Activated naive CD8-positive, alpha-beta T cell treated with anti-CD3 and anti-CD28 coated beads for 36 hours (primary cell): Measurements from ENCODE around the gene GSG1. TPM values are rescaled to one million over a fixed set of nuclear protein-coding genes. Genes with fewer than 3 reads are reported as not detected.

ENCODE experiments used
- DNase-seq: peaks from one replicate; pipeline ENCODE4 v3.0.0; 2021
- H3K27ac Mint-ChIP-seq: one replicate; pipeline ENCODE4 v1.8.0; 2022; ENCODE audit warnings: mild to moderate bottlenecking, moderate library complexity, mixed read lengths
- H3K27me3 Mint-ChIP-seq: one replicate; pipeline ENCODE4 v1.8.0; 2022; ENCODE audit warnings: mild to moderate bottlenecking, mixed read lengths
- H3K36me3 Mint-ChIP-seq: one replicate; pipeline ENCODE4 v1.8.0; 2021; ENCODE audit warnings: mild to moderate bottlenecking, mixed read lengths
- H3K4me1 Mint-ChIP-seq: one replicate; pipeline ENCODE4 v1.8.0; 2021; ENCODE audit warnings: mixed read lengths
- H3K4me3 Mint-ChIP-seq: one replicate; pipeline ENCODE4 v1.8.0; 2022; ENCODE audit warnings: mild to moderate bottlenecking, moderate library complexity, mixed read lengths
- H3K9me3 Mint-ChIP-seq: one replicate; pipeline ENCODE4 v1.8.0; 2022; ENCODE audit warnings: mixed read lengths
- total RNA-seq, 2 experiments: library from RNA; stranded (reverse); gene quantifications; one replicate each; pipeline ENCODE4 v1.2.3, GENCODE V29; 2021

The GSG1 gene
- not detected for total RNA-seq

DNA sequence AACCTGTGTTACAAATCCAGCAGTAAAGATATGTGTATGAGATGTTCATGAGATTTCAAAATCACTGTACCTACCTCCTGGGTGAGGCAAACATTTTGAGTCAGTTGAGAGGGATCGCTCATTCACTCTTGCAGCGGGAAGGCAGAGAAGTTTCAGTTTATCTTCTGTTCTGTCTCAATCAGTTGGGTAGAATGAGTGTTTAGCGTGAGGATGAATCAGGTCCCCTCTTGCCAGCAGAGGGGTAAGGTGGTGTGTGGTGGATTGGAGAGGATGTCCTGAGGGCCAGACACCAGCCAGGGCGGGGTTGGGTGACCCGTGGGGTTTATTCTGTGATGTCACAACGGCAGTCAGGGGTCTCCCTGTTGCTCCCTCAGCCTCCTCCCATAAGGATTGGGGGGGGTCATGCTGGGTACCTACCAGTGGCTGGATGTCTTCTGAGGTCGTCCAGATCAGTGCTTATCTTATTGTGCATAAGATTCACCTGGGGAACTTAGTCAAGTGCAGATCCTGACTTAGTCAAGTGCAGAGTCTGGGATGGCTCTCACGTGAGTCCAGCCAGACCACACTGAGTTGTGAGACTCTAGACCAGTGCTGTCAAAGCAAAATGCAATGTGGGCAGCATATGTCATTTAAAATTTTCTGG is at the start of gene GSG1:
Gene GSG1, minus strand, starts transcription at position 277 of the 643 bp plus-strand sequence. Its CDS starts 155 bp downstream, at position 122.
- Mint-ChIP-seq H3K4me3 (no peak within 1 kb of the TSS), H3K4me1 (peaks cover 35% of the 10 kb centered on the region), H3K27me3 (peaks cover under 1% of the 10 kb centered on the region), H3K9me3 (no peaks in the 10 kb centered on the region), H3K36me3 (no peaks in the 10 kb centered on the region), H3K27ac (no peak within 1 kb of the TSS)
- DNase-seq: no peak

DNA sequence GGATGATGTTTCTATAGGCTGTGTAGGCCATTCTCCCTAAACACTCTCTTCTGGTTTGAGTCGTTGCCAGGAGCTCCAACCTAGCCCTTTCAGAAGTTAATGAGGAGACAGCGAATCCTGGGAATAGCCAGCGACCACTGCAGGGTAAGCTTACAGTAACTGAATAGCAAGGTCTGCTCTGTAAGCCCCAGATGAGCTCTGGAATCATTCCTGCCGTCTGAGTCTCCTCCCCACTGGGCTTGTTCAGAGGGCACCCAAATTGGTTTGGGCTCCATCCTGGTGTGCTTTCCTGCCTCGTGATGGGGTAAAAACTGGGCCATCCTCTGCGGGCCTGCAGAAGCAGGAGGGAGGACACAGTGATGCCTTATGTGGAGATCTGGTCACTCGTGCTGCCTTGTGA is 49.7 kb upstream of the GSG1 start:
- Mint-ChIP-seq H3K4me1 (peaks cover 14% of the 10 kb centered on the region), H3K27ac (no peak overlapping the region), H3K9me3 (no peaks in the 10 kb centered on the region), H3K4me3 (no peak overlapping the region), H3K36me3 (no peaks in the 10 kb centered on the region), H3K27me3 (peaks cover 2% of the 10 kb centered on the region)
- no peak for DNase-seq

- peaks cover 14% of the 10 kb centered on the region for H3K4me1 Mint-ChIP-seq
- H3K9me3 Mint-ChIP-seq: no peaks in the 10 kb centered on the region
- DNase-seq: no peak
- no peak overlapping the region for H3K27ac Mint-ChIP-seq
- no peaks in the 10 kb centered on the region for H3K36me3 Mint-ChIP-seq
- H3K27me3 Mint-ChIP-seq: peaks cover 1% of the 10 kb centered on the region
- no peak overlapping the region for H3K4me3 Mint-ChIP-seq
Measured at GRCh38 chr12:13152756-13153155, 49.3 kb upstream of the GSG1 start.

- Mint-ChIP-seq H3K4me1 (peaks cover 14% of the 10 kb centered on the region), H3K27me3 (no peaks in the 10 kb centered on the region), H3K27ac (no peak overlapping the region), H3K4me3 (no peak overlapping the region), H3K36me3 (no peaks in the 10 kb centered on the region), H3K9me3 (no peaks in the 10 kb centered on the region)
- DNase-seq: no peak
Measured at GRCh38 chr12:13152281-13152680, 48.8 kb upstream of the GSG1 start.

DNA sequence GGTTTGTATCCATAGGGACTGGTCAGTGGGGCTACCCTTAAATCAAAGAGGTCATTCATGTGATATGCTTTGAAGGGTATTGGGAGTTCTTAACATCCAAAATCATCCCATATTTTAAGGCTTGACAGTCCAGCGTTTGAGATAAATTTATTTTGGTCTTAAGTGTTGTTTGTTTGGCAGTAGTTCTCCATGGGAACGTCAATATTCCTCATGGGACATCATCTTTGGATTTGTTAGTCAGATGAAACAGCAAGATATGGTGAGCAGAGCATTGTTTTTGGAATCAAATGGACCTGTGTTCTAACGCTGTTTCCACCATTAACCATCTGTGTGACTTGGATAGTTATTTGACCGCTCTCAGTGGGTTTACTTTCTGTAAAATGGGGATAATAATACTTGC is 45.9 kb upstream of the GSG1 start:
- H3K9me3 Mint-ChIP-seq: no peaks in the 10 kb centered on the region
- no peak for DNase-seq
- peaks cover 18% of the 10 kb centered on the region for H3K4me1 Mint-ChIP-seq
- H3K4me3 Mint-ChIP-seq: no peak overlapping the region
- H3K27me3 Mint-ChIP-seq: no peaks in the 10 kb centered on the region
- no peak overlapping the region for H3K27ac Mint-ChIP-seq
- H3K36me3 Mint-ChIP-seq: no peaks in the 10 kb centered on the region

GRCh38 chr12:13148485-13148847 is 45.0 kb upstream of the GSG1 start:
- Mint-ChIP-seq H3K27ac (no peak overlapping the region), H3K4me1 (peaks cover 15% of the 10 kb centered on the region), H3K4me3 (no peak overlapping the region), H3K27me3 (no peaks in the 10 kb centered on the region), H3K9me3 (no peaks in the 10 kb centered on the region), H3K36me3 (no peaks in the 10 kb centered on the region)
- DNase-seq: no peak

- H3K9me3 Mint-ChIP-seq: no peaks in the 10 kb centered on the region
- no peak overlapping the region for H3K4me3 Mint-ChIP-seq
- H3K27ac Mint-ChIP-seq: no peak overlapping the region
- H3K4me1 Mint-ChIP-seq: peaks cover 15% of the 10 kb centered on the region
- no peak for DNase-seq
- H3K36me3 Mint-ChIP-seq: no peaks in the 10 kb centered on the region
- H3K27me3 Mint-ChIP-seq: no peaks in the 10 kb centered on the region
Measured at GRCh38 chr12:13147688-13148484, 44.4 kb upstream of the GSG1 start.

DNA sequence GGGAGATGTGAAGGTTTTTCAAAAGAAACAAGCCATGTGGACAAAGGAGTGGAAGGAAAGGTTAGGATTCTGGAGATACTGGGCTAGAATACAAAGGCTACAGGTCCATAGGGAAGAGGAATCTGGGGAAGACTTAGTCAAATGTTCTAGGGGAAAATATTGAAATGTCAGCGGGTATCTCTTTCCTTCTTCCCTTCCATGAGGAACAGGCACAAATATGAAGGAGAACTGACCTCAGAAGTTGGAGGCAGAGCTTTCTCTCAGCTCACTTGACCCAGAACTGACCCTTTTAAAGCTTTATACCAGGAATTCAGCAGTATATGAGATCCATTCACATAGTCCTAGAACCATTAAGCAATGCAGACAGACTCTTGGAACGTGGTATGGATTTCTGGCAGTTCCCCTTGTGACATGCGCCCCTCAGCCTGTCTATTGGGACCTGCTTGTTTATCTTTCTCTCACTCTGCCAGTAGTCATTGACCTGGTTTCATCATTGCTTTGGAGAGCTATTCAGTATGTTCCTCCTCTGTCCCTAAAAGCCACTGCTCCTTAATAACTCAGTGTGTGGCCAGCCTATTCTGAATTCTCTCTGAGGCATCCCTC is 43.0 kb upstream of the GSG1 start:
- no peaks in the 10 kb centered on the region for H3K27me3 Mint-ChIP-seq
- no peak overlapping the region for H3K27ac Mint-ChIP-seq
- H3K4me1 Mint-ChIP-seq: peaks cover 15% of the 10 kb centered on the region
- no peaks in the 10 kb centered on the region for H3K9me3 Mint-ChIP-seq
- no peaks in the 10 kb centered on the region for H3K36me3 Mint-ChIP-seq
- DNase-seq: no peak
- H3K4me3 Mint-ChIP-seq: no peak overlapping the region

- peaks cover 15% of the 10 kb centered on the region for H3K4me1 Mint-ChIP-seq
- DNase-seq: no peak
- H3K27ac Mint-ChIP-seq: no peak overlapping the region
- no peaks in the 10 kb centered on the region for H3K9me3 Mint-ChIP-seq
- no peak overlapping the region for H3K4me3 Mint-ChIP-seq
- no peaks in the 10 kb centered on the region for H3K27me3 Mint-ChIP-seq
- no peaks in the 10 kb centered on the region for H3K36me3 Mint-ChIP-seq
Measured at GRCh38 chr12:13144266-13144828, 40.9 kb upstream of the GSG1 start.

DNA sequence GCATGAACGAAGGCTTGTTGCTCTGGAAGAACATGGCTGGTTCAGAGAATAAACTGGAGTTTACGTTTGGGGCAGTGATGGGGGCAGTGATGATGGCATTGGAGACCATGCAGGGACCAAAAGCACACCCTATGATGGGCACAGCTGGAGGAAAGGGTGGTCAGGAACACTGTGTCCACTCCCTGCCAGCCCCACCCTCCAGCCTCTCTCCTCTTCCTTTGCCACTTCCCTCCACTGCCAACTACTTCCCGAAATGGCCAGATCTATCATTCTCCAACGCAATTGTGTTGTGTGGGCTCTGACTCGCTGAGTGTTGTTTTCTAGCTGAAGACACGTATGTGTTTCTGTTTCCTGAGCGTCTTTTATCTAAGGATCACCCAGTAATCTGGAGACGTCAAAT is 39.3 kb upstream of the GSG1 start:
- Mint-ChIP-seq H3K4me3 (no peak overlapping the region), H3K27ac (no peak overlapping the region), H3K36me3 (no peaks in the 10 kb centered on the region), H3K9me3 (no peaks in the 10 kb centered on the region), H3K27me3 (no peaks in the 10 kb centered on the region), H3K4me1 (peaks cover 15% of the 10 kb centered on the region)
- no peak for DNase-seq

- no peak overlapping the region for H3K4me3 Mint-ChIP-seq
- H3K27ac Mint-ChIP-seq: no peak overlapping the region
- H3K4me1 Mint-ChIP-seq: peaks cover 15% of the 10 kb centered on the region
- no peak for DNase-seq
- H3K27me3 Mint-ChIP-seq: no peaks in the 10 kb centered on the region
- no peaks in the 10 kb centered on the region for H3K36me3 Mint-ChIP-seq
- H3K9me3 Mint-ChIP-seq: no peaks in the 10 kb centered on the region
Measured at GRCh38 chr12:13141686-13142085, 38.2 kb upstream of the GSG1 start.

DNA sequence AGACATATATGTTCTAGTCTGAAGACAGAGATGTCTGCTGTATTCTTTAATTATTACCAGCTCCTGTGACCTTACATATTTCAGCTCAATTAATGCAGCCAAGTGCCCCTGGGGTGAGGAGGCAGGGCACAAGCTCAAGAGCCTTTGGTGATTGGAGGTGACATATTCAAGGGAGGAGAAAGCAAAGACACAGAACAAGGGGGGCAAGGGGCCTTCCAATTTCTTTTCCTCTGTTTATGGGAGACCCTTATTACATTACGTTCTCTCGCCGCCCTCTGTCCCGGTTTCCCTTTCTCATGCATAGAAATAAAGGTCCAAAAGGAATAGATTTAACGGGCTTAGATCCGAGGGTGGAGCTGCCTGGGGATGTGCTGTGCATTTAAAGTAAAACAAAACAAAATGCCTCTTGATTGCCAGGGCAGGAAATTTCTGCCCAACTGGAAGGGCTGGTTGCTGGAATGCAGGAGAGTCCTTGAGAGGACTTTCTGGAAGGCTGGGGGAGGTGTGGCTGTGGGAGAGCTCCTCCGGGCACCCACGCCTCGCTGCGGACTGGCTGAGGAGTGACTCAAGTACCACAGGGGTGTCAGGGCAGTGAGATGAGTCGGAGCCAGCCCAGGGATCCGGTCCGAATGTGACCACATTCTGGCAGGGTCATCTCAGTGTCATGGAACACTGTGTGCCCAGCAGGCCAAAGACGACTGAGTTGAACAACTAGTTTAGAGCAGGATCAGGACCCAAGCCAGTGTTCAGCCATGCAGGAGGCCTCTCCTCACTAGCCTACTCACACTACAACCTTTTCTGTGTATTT is 32.1 kb upstream of the GSG1 start:
- DNase-seq: no peak
- no peaks in the 10 kb centered on the region for H3K27me3 Mint-ChIP-seq
- no peaks in the 10 kb centered on the region for H3K9me3 Mint-ChIP-seq
- H3K4me3 Mint-ChIP-seq: no peak overlapping the region
- no peak overlapping the region for H3K27ac Mint-ChIP-seq
- no peaks in the 10 kb centered on the region for H3K4me1 Mint-ChIP-seq
- H3K36me3 Mint-ChIP-seq: no peaks in the 10 kb centered on the region

DNA sequence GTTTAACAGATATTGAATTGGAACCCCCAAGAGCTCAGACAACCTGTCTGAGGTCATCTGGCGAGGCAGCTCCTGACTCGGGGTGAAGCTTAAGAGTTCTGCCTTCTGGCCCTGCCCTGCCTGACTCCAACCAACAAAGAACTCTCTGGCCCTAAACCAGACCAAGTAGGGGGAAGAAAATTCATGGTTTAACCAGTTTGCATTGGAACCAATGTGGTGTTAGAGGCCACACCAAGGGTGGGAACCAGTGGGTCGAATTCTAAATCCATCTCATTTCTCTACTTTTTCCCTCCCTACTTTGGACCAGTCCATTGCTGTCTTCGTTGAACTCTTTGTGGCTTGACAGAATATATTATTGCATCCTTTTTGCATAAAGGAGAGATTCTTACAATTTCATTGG is 30.4 kb upstream of the GSG1 start:
- no peaks in the 10 kb centered on the region for H3K36me3 Mint-ChIP-seq
- H3K9me3 Mint-ChIP-seq: no peaks in the 10 kb centered on the region

DNA sequence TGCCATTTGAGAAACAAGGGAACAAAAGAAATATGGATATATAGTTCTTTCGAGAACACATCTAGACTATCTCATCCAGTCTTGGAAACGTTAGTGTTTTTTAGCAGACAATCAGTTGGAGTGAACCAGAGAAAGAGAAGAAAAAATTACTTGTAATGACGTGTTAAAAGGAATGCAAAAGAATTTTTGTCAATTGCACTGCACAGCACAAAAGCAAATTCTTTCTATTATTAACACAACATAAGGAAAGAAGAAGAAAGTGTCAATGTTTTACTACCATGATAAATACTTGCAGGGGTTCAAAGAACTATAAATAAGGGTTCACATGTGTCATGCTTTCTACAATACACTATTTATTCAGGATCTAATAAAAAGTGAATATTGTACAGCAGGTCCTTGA is 27.5 kb upstream of the GSG1 start:
- Mint-ChIP-seq H3K4me3 (no peak overlapping the region), H3K27me3 (no peaks in the 10 kb centered on the region), H3K36me3 (no peaks in the 10 kb centered on the region), H3K27ac (no peak overlapping the region), H3K4me1 (no peaks in the 10 kb centered on the region), H3K9me3 (no peaks in the 10 kb centered on the region)
- DNase-seq: no peak

More for the DNA sequence above, 30.4 kb upstream of the GSG1 start:
- Mint-ChIP-seq H3K4me1 (no peaks in the 10 kb centered on the region), H3K27ac (no peak overlapping the region), H3K4me3 (no peak overlapping the region), H3K27me3 (no peaks in the 10 kb centered on the region)
- no peak for DNase-seq
